WTC11 (cell line): ENCODE results near the gene CARD11. TPM values are rescaled to one million over a fixed set of nuclear protein-coding genes. Genes with fewer than 3 reads are reported as not detected.

Source experiments
- ATAC-seq: fragments of 200-7000 bp; cut with Tn5 transposase; 2 replicates; pipeline ENCODE4 v1.10.0; 2021; ENCODE audit warnings: mild to moderate bottlenecking, moderate library complexity
- CTCF ChIA-PET: fragments of 300-600 bp; sonication (Branson Sonifier 250); formaldehyde crosslinking; loops from one replicate; lab custom pipeline; 2021; ENCODE audit warnings: antibody characterized with exemption; lab: Charles Lee
- POLR2A ChIA-PET: fragments of 350-600 bp; sonication (Branson Sonifier 250); formaldehyde crosslinking; loops from one replicate; lab custom pipeline; 2021; ENCODE audit warnings: antibody characterized with exemption; lab: Charles Lee
- DNase-seq: peaks from one replicate; pipeline ENCODE4 v3.0.0; 2021; ENCODE audit warnings: low spot score
- H3K27ac Mint-ChIP-seq: 2 replicates; pipeline ENCODE4 v1.8.0; 2021; ENCODE audit warnings: mixed read lengths
- H3K27me3 Mint-ChIP-seq: 2 replicates; pipeline ENCODE4 v1.8.0; 2021; ENCODE audit warnings: low read depth, mild to moderate bottlenecking, moderate library complexity, mixed read lengths
- H3K36me3 Mint-ChIP-seq: 2 replicates; pipeline ENCODE4 v1.8.0; 2021; ENCODE audit warnings: mixed read lengths
- H3K4me1 Mint-ChIP-seq: 2 replicates; pipeline ENCODE4 v1.8.0; 2022; ENCODE audit warnings: mixed read lengths
- H3K4me3 Mint-ChIP-seq: 2 replicates; pipeline ENCODE4 v1.8.0; 2021; ENCODE audit warnings: mild to moderate bottlenecking, moderate library complexity, mixed read lengths
- H3K9me3 Mint-ChIP-seq: 2 replicates; pipeline ENCODE4 v1.8.0; 2021; ENCODE audit warnings: mixed read lengths
- ARID4B ChIP-seq: sonication (generic); formaldehyde crosslinking; IDR thresholded peaks from 2 replicates; pipeline ENCODE4 v1.8.0; 2023; ENCODE audit warnings: missing genetic modification reagents, mild to moderate bottlenecking, borderline replicate concordance
- CREB1 ChIP-seq: sonication (generic); formaldehyde crosslinking; IDR thresholded peaks from 2 replicates; pipeline ENCODE4 v1.8.0; 2023; ENCODE audit warnings: mild to moderate bottlenecking, missing genetic modification reagents
- FOXJ3 ChIP-seq: sonication (generic); formaldehyde crosslinking; IDR thresholded peaks from 2 replicates; pipeline ENCODE4 v1.9.0; 2021; ENCODE audit warnings: missing genetic modification reagents, mild to moderate bottlenecking, borderline replicate concordance
- FOXP1 ChIP-seq: sonication (generic); formaldehyde crosslinking; IDR thresholded peaks from 2 replicates; pipeline ENCODE4 v1.8.0; 2022; ENCODE audit warnings: missing genetic modification reagents, mild to moderate bottlenecking, moderate library complexity, borderline replicate concordance
- GABPB1 ChIP-seq: sonication (generic); formaldehyde crosslinking; IDR thresholded peaks from 2 replicates; pipeline ENCODE4 v1.8.1; 2023; ENCODE audit warnings: mild to moderate bottlenecking, missing genetic modification reagents
- HMGXB4 ChIP-seq: sonication (generic); formaldehyde crosslinking; IDR thresholded peaks from 2 replicates; pipeline ENCODE4 v1.8.1; 2023; ENCODE audit warnings: mild to moderate bottlenecking, moderate library complexity, missing genetic modification reagents
- MXD4 ChIP-seq: fragments of 250-450 bp; sonication (Bioruptor Pico); IDR thresholded peaks from 2 replicates; pipeline ENCODE4 v1.8.0; 2021; ENCODE audit warnings: mild to moderate bottlenecking, moderate library complexity, borderline replicate concordance
- NFE2L1 ChIP-seq: sonication (generic); formaldehyde crosslinking; IDR thresholded peaks from 2 replicates; pipeline ENCODE4 v1.8.1; 2023; ENCODE audit warnings: missing genetic modification reagents
- NR1H2 ChIP-seq: sonication (generic); formaldehyde crosslinking; IDR thresholded peaks from 2 replicates; pipeline ENCODE4 v1.9.0; 2021; ENCODE audit warnings: mild to moderate bottlenecking, moderate library complexity, missing genetic modification reagents
- NR3C1 ChIP-seq: sonication (generic); formaldehyde crosslinking; conservative IDR thresholded peaks from 2 replicates; pipeline ENCODE4 v1.8.1; 2023; ENCODE audit warnings: low read depth, mild to moderate bottlenecking, missing genetic modification reagents
- OVOL2 ChIP-seq: fragments of 250-450 bp; sonication (Bioruptor Pico); IDR thresholded peaks from 2 replicates; pipeline ENCODE4 v1.9.0; 2021; ENCODE audit warnings: mild to moderate bottlenecking, borderline replicate concordance
- PRDM15 ChIP-seq: sonication (generic); formaldehyde crosslinking; IDR thresholded peaks from 2 replicates; pipeline ENCODE4 v1.8.0; 2022; ENCODE audit warnings: missing genetic modification reagents
- PREB ChIP-seq: sonication (generic); formaldehyde crosslinking; IDR thresholded peaks from 2 replicates; pipeline ENCODE4 v1.8.1; 2022; ENCODE audit warnings: mild to moderate bottlenecking, missing genetic modification reagents, moderate library complexity, borderline replicate concordance
- SMAD3 ChIP-seq: sonication (generic); formaldehyde crosslinking; IDR thresholded peaks from 2 replicates; pipeline ENCODE4 v1.8.0; 2022; ENCODE audit warnings: missing genetic modification reagents, mild to moderate bottlenecking, borderline replicate concordance
- ZNF138 ChIP-seq: sonication (generic); formaldehyde crosslinking; conservative IDR thresholded peaks from 2 replicates; pipeline ENCODE4 v1.8.1; 2022; ENCODE audit warnings: mild to moderate bottlenecking, moderate library complexity, missing genetic modification reagents
- ZNF671 ChIP-seq: fragments of 250-450 bp; sonication (Bioruptor Pico); IDR thresholded peaks from 2 replicates; pipeline ENCODE4 v1.8.0; 2021; ENCODE audit warnings: mild to moderate bottlenecking
- total RNA-seq: library from RNA; stranded (reverse); gene quantifications from 3 replicates; pipeline ENCODE4 v1.2.3, GENCODE V29; 2021
- TF ChIP-seq, protein P1 (sequence below): sonication (generic); formaldehyde crosslinking; IDR thresholded peaks from 2 replicates; pipeline ENCODE4 v1.8.0; 2022; ENCODE audit warnings: mild to moderate bottlenecking, missing genetic modification reagents
- TF ChIP-seq, protein P2 (sequence below): fragments of 250-450 bp; sonication (Bioruptor Pico); IDR thresholded peaks from 2 replicates; pipeline ENCODE4 v1.9.0; 2021; ENCODE audit warnings: mild to moderate bottlenecking
- TF ChIP-seq, protein P3 (sequence below): sonication (generic); formaldehyde crosslinking; conservative IDR thresholded peaks from 2 replicates; pipeline ENCODE4 v1.8.1; 2022; ENCODE audit warnings: mild to moderate bottlenecking, missing genetic modification reagents

The CARD11 gene
- total RNA-seq, 1 experiment from 2014 or later, result 40.8 TPM

DNA sequence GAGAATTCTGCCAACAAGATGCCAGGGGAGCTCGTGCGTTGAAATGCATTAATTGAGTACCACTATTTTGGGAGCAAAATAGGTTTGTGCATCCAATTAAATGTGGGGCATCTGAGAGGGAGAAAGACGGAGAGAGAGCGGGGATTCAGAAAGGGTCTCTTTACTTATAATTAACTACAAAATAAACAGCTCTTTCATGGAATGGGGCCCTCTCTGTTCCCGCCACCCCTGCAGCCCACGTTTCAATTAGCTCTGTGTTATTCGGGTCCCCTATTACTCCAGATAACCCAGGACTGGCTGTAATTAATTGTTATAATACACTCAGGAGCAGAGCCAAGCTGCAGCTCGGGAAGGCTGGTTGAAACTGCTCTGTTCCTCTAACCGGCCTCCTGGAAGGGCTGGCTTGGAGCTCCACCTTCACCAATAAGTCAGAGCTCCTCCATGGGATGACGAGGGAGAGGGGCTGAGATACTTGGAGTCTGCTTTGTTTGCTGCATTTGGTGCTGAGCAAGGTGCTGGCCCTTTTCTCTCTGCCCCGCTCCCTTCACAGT is 67.8 kb downstream of the CARD11 start:
- Mint-ChIP-seq H3K9me3 (no peaks in the 10 kb centered on the region), H3K4me1 (peaks cover 24% of the 10 kb centered on the region), H3K4me3 (no peak overlapping the region)
- no peak for ATAC-seq
- TF ChIP-seq ZNF138 (CRISPR knock-in tag) (no peak), NR1H2 (CRISPR knock-in tag) (no peak), CREB1 (CRISPR knock-in tag) (no peak), PRDM15 (no peak), PREB (CRISPR knock-in tag) (no peak), OVOL2 (CRISPR knock-in tag) (no peak), FOXJ3 (CRISPR knock-in tag) (no peak), ZNF671 (no peak), GABPB1 (CRISPR knock-in tag) (no peak), NR3C1 (CRISPR knock-in tag) (no peak), MXD4 (CRISPR knock-in tag) (no peak)
- TF ChIP-seq, protein P1, sequence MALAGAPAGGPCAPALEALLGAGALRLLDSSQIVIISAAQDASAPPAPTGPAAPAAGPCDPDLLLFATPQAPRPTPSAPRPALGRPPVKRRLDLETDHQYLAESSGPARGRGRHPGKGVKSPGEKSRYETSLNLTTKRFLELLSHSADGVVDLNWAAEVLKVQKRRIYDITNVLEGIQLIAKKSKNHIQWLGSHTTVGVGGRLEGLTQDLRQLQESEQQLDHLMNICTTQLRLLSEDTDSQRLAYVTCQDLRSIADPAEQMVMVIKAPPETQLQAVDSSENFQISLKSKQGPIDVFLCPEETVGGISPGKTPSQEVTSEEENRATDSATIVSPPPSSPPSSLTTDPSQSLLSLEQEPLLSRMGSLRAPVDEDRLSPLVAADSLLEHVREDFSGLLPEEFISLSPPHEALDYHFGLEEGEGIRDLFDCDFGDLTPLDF (CRISPR knock-in tag), result no peak
- TF ChIP-seq, protein P2, sequence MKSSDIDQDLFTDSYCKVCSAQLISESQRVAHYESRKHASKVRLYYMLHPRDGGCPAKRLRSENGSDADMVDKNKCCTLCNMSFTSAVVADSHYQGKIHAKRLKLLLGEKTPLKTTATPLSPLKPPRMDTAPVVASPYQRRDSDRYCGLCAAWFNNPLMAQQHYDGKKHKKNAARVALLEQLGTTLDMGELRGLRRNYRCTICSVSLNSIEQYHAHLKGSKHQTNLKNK (CRISPR knock-in tag), result no peak
- TF ChIP-seq, all 79 proteins: peak for 0
- Mint-ChIP-seq H3K36me3 (no peaks in the 10 kb centered on the region), H3K27me3 (no peaks in the 10 kb centered on the region), H3K27ac (0 out of 2 replicates have a peak overlapping the region, but pooled peaks have one; percentile 64)
- DNase-seq, result no peak
- ChIA-PET CTCF (interaction anchor here (0.8 kb wide), 1 partner anchor 25 kb away, joined by 3 read pairs; no protein-coding TSS in a partner anchor), POLR2A (no interaction called here)

- peaks cover 12% of the 10 kb centered on the region for H3K4me1 Mint-ChIP-seq
- ChIA-PET POLR2A (interaction anchor here (0.5 kb wide), 1 partner anchor 62 kb away, joined by 3 read pairs; no protein-coding TSS in a partner anchor), CTCF (no interaction called here)
- ATAC-seq (no peak), DNase-seq (no peak)
- H3K4me3 Mint-ChIP-seq, result no peak overlapping the region
- H3K9me3 Mint-ChIP-seq, result no peaks in the 10 kb centered on the region
- no peaks in the 10 kb centered on the region for H3K27me3 Mint-ChIP-seq
- no peaks in the 10 kb centered on the region for H3K36me3 Mint-ChIP-seq
- H3K27ac Mint-ChIP-seq, result no peak overlapping the region
- TF ChIP-seq NFE2L1 (CRISPR knock-in tag) (no peak), ZNF138 (CRISPR knock-in tag) (no peak), SMAD3 (CRISPR knock-in tag) (no peak), OVOL2 (CRISPR knock-in tag) (no peak), ARID4B (CRISPR knock-in tag) (no peak), HMGXB4 (CRISPR knock-in tag) (no peak), FOXP1 (CRISPR knock-in tag) (no peak)
- TF ChIP-seq, protein P3, sequence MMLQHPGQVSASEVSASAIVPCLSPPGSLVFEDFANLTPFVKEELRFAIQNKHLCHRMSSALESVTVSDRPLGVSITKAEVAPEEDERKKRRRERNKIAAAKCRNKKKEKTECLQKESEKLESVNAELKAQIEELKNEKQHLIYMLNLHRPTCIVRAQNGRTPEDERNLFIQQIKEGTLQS (CRISPR knock-in tag), result no peak
These were observed 69.4 kb downstream of the CARD11 start for GRCh38 chr7:2974093-2974819.
